Breast epithelium (tissue), 3 donors: ENCODE data around the gene IFI16.

Experiments
- POLR2A ChIP-seq: fragments of 450-650 bp; IDR thresholded peaks from one replicate; pipeline ENCODE4 v1.6.1; 2016; ENCODE audit warnings: antibody characterized with exemption, mild to moderate bottlenecking, moderate library complexity
- TF ChIP-seq, protein P1 (sequence below), 3 donors: fragments of 450-650 bp; IDR thresholded peaks; one replicate each; pipeline ENCODE4 v1.5.1; 2016 to 2017; ENCODE audit warnings: antibody characterized with exemption in 3 of 3, mild to moderate bottlenecking in 3 of 3, moderate library complexity in 3 of 3

DNA sequence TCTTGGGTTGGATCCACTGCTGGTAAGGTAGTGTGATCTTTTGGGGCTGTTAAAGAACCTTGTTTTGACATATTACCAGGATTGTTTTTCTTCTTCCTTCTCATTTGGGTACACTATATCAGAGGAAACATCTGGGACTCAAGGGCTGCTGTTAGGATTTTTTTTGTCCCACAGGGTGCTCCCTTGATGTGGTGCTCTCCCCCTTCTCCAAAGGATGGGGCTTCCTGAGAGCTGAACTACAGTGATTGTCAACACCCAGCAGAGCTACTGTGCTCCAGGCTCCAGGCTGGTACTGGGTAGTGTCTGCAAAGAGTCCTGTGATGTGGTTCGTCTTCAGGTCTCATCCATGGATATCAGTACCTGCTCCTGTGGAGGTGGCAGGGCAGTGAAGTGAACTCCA is 20.6 kb downstream of the IFI16 start:
- TF ChIP-seq, protein P1, sequence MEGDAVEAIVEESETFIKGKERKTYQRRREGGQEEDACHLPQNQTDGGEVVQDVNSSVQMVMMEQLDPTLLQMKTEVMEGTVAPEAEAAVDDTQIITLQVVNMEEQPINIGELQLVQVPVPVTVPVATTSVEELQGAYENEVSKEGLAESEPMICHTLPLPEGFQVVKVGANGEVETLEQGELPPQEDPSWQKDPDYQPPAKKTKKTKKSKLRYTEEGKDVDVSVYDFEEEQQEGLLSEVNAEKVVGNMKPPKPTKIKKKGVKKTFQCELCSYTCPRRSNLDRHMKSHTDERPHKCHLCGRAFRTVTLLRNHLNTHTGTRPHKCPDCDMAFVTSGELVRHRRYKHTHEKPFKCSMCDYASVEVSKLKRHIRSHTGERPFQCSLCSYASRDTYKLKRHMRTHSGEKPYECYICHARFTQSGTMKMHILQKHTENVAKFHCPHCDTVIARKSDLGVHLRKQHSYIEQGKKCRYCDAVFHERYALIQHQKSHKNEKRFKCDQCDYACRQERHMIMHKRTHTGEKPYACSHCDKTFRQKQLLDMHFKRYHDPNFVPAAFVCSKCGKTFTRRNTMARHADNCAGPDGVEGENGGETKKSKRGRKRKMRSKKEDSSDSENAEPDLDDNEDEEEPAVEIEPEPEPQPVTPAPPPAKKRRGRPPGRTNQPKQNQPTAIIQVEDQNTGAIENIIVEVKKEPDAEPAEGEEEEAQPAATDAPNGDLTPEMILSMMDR (IDR thresholded peaks at IDR 0.05): no peak
- no peak for TF ChIP-seq POLR2A
